Esophagus squamous epithelium (tissue), 5 donors: ENCODE data around the gene ETS1. TPM values are rescaled to one million over a fixed set of nuclear protein-coding genes. Genes with fewer than 3 reads are reported as not detected.
A peak's percentile ranks its signal among the peaks of the same experiment; 100 is the strongest.

Experiments
- DNase-seq: peaks from one replicate; lab custom pipeline; 2025; lab: John Stamatoyannopoulos, UW
- H3K27ac ChIP-seq, 4 donors: fragments of 200-600 bp; sonication (generic); one replicate each; pipeline ENCODE4 v1.5.1; 2016 to 2019; ENCODE audit warnings: mild to moderate bottlenecking in 1 of 4
- H3K27me3 ChIP-seq, 4 donors: fragments of 200-600 bp; sonication (generic); 1 replicate in 3 of 4; 2 replicates in 1 of 4; pipeline versions ENCODE4 v1.5.1 to v1.6.0; 2017 to 2021; ENCODE audit warnings: antibody characterized with exemption in 1 of 4
- H3K36me3 ChIP-seq, 3 donors: fragments of 200-600 bp; sonication (generic); one replicate each; pipeline ENCODE4 v1.5.1; 2016 to 2019
- H3K4me1 ChIP-seq, 3 donors: fragments of 200-600 bp; sonication (generic); one replicate each; pipeline ENCODE4 v1.5.1; 2017 to 2019
- H3K4me3 ChIP-seq, 4 donors: fragments of 200-600 bp; sonication (generic); 1 replicate in 3 of 4; 2 replicates in 1 of 4; pipeline ENCODE4 v1.5.1; 2016 to 2019; ENCODE audit warnings: mild to moderate bottlenecking in 2 of 4, moderate library complexity in 1 of 4
- H3K9me3 ChIP-seq, 3 donors: fragments of 200-600 bp; sonication (generic); one replicate each; pipeline ENCODE4 v1.5.1; 2016 to 2019
- POLR2A ChIP-seq, 4 donors: fragments of 450-650 bp; IDR thresholded peaks; one replicate each; pipeline ENCODE4 v1.6.1; 2017; ENCODE audit warnings: antibody characterized with exemption in 4 of 4, mild to moderate bottlenecking in 4 of 4, moderate library complexity in 3 of 4
- WGBS, 2 donors: methylation state at CpG; one replicate each; pipeline ENCODE4 v1.1.5; 2018; 5-methylcytosine and 5-hydroxymethylcytosine counted together
- intact Hi-C: fragments of 100-400 bp; cut with DNase I; formaldehyde crosslinking; loops from one replicate; pipeline ENCODE4 v1.15.0; 2022
- total RNA-seq, 4 donors: library from RNA; depleted of rRNA; stranded (reverse); fragments of >200 nt; gene quantifications; one replicate each; pipeline ENCODE4 v1.1.0, GENCODE V29; 2016
- TF ChIP-seq, protein P1 (sequence below), 6 experiments: fragments of 450-650 bp in 4 of 6; fragments of 200-600 bp in 2 of 6; sonication (generic) in 2 of 6; IDR thresholded peaks; one replicate each; pipeline ENCODE4 v1.5.1; 2016 to 2019; ENCODE audit warnings: antibody characterized with exemption in 6 of 6, mild to moderate bottlenecking in 4 of 6, moderate library complexity in 4 of 6
- donor health status: DM: yes; HTN: yes; CAD: no.

Gene ETS1
- total RNA-seq, 4 donors from 2014 or later, result 3.4 to 37.0 (median 16.4) TPM

DNA sequence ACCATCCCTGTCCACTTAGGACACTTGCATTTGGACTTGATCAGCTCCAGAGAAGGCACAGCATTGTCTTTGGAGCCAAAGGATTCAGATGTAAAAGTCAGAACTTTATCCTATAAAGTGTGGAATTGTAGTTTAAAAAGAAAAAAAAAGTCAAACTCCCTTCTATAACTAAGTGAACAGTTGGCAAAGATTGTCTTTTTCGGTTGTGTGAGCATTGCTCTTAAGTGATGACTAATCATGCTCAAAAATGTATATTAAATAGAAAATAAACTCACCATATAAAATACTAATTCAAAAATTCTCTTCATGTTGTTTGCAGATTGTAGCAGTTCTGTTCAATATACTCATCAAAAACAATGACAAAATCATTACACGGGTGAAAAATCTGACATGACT lies 93.8 kb downstream of the ETS1 start:
- TF ChIP-seq, protein P1, sequence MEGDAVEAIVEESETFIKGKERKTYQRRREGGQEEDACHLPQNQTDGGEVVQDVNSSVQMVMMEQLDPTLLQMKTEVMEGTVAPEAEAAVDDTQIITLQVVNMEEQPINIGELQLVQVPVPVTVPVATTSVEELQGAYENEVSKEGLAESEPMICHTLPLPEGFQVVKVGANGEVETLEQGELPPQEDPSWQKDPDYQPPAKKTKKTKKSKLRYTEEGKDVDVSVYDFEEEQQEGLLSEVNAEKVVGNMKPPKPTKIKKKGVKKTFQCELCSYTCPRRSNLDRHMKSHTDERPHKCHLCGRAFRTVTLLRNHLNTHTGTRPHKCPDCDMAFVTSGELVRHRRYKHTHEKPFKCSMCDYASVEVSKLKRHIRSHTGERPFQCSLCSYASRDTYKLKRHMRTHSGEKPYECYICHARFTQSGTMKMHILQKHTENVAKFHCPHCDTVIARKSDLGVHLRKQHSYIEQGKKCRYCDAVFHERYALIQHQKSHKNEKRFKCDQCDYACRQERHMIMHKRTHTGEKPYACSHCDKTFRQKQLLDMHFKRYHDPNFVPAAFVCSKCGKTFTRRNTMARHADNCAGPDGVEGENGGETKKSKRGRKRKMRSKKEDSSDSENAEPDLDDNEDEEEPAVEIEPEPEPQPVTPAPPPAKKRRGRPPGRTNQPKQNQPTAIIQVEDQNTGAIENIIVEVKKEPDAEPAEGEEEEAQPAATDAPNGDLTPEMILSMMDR (IDR thresholded peaks at IDR 0.05), result no peak
- TF ChIP-seq POLR2A (IDR thresholded peaks at IDR 0.05), result no peak
- 50 to 55% methylated on average over 2 of the region's 2 CpGs for WGBS, 2 donors
- H3K4me3 ChIP-seq, result no peak overlapping the region
- H3K36me3 ChIP-seq, result peaks cover 0 to 19% (median 0%) of the 10 kb centered on the region in 3 donors
- DNase-seq, result no peak
- intact Hi-C loops, result no loop called here
- no peaks in the 10 kb centered on the region for H3K9me3 ChIP-seq
- no peaks in the 10 kb centered on the region for H3K27me3 ChIP-seq
- peaks cover 19 to 75% (median 39%) of the 10 kb centered on the region in 3 donors for H3K4me1 ChIP-seq
- peak overlapping the region; percentile 2 to 49 (median 43) for H3K27ac ChIP-seq

DNA sequence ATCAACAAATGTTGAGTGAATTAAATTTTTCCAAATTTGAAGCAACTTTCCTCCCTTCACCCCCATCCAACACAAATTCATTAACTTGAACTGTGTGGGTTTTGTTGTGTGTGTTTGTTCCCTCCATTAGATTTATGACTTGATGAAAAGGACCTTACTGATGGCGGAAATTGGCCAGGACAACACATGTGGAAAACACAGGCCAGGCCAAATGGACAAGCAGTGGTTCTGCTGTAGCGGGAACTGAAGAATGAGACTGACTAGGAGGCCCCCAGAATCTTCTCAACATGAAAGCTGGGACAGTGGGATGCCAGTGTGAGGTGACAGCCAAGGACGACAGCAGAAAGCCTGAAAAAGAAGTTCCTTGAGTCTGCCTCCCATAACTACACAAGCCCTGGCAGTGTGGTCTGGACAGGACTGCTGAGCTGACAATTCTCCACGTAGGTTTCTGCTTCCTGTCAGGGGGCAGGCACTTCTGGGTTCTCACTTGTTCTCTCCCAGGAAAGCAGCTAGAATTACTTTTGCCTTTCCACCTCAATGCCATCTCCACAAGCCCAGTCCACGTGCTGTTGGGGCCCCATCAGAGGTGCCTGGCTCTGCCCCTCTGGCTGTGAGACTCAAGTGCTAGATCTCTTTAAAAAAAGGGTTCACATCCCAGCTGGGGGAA lies 94.3 kb downstream of the ETS1 start:
- Histone ChIP-seq H3K4me3 (no peak overlapping the region), H3K27me3 (no peaks in the 10 kb centered on the region), H3K4me1 (peaks cover 19 to 75% (median 44%) of the 10 kb centered on the region in 3 donors), H3K9me3 (no peaks in the 10 kb centered on the region), H3K36me3 (peaks cover 0 to 19% (median 0%) of the 10 kb centered on the region in 3 donors), H3K27ac (peak overlapping the region; percentile 2 to 49 (median 43))
- intact Hi-C loops, result no loop called here
- 58 to 63% methylated on average over 5 of the region's 5 CpGs for WGBS, 2 donors
- TF ChIP-seq POLR2A (IDR thresholded peaks at IDR 0.05), result no peak
- TF ChIP-seq, protein P1 (IDR thresholded peaks at IDR 0.05), result no peak
- no peak for DNase-seq

DNA sequence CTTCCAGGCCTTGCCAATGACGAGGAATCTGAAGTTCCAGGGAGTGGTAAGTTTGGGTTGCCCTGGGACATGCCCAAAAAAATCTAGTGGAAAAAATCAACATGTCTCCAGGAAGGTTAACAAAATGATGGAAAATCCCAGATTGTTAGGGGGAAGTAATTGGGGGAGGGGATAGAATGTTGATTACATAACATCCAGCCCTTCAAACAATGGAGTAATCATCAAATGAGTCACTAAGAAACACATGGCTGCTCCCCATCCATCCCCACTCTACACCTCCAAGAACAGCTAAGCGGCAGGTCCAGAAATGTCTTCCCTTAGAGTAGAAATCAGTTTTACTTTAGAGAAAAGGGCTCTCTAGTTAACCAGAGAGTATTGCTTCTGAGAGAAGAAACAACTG lies 94.9 kb downstream of the ETS1 start:
- TF ChIP-seq, protein P1 (IDR thresholded peaks at IDR 0.05), result no peak
- TF ChIP-seq POLR2A (IDR thresholded peaks at IDR 0.05), result no peak
- no peaks in the 10 kb centered on the region for H3K27me3 ChIP-seq
- intact Hi-C loops, result no loop called here
- H3K36me3 ChIP-seq, result peaks cover 0 to 24% (median 0%) of the 10 kb centered on the region in 3 donors
- H3K9me3 ChIP-seq, result no peaks in the 10 kb centered on the region
- no peak overlapping the region for H3K4me3 ChIP-seq
- 53 to 58% methylated on average over 1 to 2 of the region's 2 CpGs for WGBS, 2 donors
- H3K27ac ChIP-seq, result peak overlapping the region in 3 of 4 donors; percentile 38 to 49 (median 48)
- DNase-seq, result no peak
- H3K4me1 ChIP-seq, result peaks cover 15 to 69% (median 39%) of the 10 kb centered on the region in 3 donors

DNA sequence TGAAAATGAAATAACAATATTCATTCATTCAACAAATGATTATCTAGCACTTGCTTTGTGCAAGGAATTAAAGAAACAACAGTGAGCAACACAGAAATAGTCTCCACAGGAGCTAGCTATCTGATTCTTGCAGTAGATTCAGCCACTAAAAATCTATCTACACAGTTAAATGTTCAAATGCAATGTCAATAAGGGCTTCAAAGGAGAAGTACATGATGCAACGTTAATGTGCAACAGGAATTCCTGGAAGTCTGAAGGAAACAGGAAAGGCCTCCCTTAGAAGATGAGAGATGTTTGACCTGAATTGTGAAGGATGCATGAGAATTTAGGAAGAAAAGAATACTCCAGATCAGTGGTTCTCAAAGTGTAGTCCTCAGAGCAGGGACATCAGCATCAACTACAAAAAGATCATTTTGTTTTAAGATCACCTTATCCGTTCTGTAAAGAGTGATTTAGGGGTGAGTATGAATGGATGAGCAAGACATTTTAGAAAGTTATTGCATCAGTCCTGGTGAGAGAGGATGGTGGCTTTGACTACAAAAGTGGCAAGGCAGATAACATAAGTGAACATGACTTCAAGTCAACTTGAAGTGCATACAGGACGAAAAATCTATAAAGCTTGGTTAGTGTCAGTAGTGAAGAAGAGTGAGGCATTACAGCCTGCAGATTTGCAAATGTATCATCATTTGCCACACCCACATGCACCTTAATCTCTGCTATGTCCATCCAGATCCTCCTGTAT lies 96.0 kb downstream of the ETS1 start:
- no peak for DNase-seq
- H3K36me3 ChIP-seq, result peaks cover 0 to 32% (median 0%) of the 10 kb centered on the region in 3 donors
- H3K27me3 ChIP-seq, result no peaks in the 10 kb centered on the region
- H3K4me3 ChIP-seq, result no peak overlapping the region
- no peaks in the 10 kb centered on the region for H3K9me3 ChIP-seq
- peaks cover 4 to 58% (median 28%) of the 10 kb centered on the region in 3 donors for H3K4me1 ChIP-seq
- 56 to 62% methylated on average over 3 of the region's 3 CpGs for WGBS, 2 donors
- TF ChIP-seq, protein P1 (IDR thresholded peaks at IDR 0.05), result no peak
- TF ChIP-seq POLR2A (IDR thresholded peaks at IDR 0.05), result no peak
- intact Hi-C loops, result no loop called here
- H3K27ac ChIP-seq, result peak overlapping the region in 3 of 4 donors; percentile 39 to 48 (median 40)

DNA sequence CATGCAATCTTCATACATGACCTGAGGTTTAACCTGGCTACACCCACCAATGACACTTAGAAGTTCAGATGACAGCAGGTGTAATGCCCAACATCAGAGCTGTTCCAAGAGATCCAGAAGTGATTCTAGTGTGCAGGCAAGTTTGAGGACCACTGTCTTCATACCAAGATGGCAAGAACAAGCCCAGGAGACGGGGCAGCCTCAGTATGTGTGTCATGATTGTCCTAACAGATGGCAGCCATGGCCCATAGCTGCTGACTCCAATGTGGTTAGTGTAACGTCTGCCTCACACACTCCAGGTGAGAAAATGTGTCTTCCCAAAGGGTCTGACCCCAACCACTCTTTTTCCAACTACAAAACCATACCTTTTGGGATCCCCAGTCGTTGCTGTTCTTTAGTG lies 97.3 kb downstream of the ETS1 start:
- H3K27me3 ChIP-seq, result no peaks in the 10 kb centered on the region
- no peaks in the 10 kb centered on the region for H3K9me3 ChIP-seq
- DNase-seq, result no peak
- peaks cover 0 to 44% (median 0%) of the 10 kb centered on the region in 3 donors for H3K36me3 ChIP-seq
- TF ChIP-seq, protein P1 (IDR thresholded peaks at IDR 0.05), result no peak
- TF ChIP-seq POLR2A (IDR thresholded peaks at IDR 0.05), result no peak
- intact Hi-C loops, result no loop called here
- peaks cover 0 to 46% (median 26%) of the 10 kb centered on the region in 3 donors for H3K4me1 ChIP-seq
- no peak overlapping the region for H3K27ac ChIP-seq
- H3K4me3 ChIP-seq, result no peak overlapping the region
- 77 to 85% methylated on average over 3 of the region's 3 CpGs for WGBS, 2 donors
